ENCODE data around the gene CDC27.
"Not testable (repeated sequence)": the region's sequence is repeated elsewhere in the genome, so short reads cannot be mapped to it uniquely, and the experiment has no call there.

Gene CDC27

DNA sequence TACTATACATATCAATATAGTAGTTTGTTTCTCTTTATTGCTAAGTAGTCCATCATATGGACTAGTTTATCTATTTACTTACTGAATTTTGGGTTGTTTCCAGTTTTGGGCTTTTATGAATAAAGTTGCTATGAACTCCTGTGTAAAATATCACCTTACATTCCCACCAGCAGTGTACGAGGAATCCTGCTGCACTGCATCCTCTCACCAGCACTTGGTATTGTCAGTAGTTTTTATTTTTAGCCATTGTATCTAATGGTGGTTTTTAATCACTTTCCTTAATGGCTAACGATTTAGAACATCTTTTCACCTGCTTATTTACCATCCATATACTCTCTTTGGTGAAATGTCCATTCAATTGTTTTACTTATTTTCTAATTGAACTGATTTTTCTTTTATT lies 24.0 kb downstream of the CDC27 start:
- DNase-seq (ENCODE audit: low spot score) = no peak
- Histone ChIP-seq H3K27ac (no peak overlapping the region), H3K4me3 (no peak overlapping the region)
- TF ChIP-seq, protein P1, sequence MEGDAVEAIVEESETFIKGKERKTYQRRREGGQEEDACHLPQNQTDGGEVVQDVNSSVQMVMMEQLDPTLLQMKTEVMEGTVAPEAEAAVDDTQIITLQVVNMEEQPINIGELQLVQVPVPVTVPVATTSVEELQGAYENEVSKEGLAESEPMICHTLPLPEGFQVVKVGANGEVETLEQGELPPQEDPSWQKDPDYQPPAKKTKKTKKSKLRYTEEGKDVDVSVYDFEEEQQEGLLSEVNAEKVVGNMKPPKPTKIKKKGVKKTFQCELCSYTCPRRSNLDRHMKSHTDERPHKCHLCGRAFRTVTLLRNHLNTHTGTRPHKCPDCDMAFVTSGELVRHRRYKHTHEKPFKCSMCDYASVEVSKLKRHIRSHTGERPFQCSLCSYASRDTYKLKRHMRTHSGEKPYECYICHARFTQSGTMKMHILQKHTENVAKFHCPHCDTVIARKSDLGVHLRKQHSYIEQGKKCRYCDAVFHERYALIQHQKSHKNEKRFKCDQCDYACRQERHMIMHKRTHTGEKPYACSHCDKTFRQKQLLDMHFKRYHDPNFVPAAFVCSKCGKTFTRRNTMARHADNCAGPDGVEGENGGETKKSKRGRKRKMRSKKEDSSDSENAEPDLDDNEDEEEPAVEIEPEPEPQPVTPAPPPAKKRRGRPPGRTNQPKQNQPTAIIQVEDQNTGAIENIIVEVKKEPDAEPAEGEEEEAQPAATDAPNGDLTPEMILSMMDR (IDR thresholded peaks at IDR 0.05) = no peak

DNA sequence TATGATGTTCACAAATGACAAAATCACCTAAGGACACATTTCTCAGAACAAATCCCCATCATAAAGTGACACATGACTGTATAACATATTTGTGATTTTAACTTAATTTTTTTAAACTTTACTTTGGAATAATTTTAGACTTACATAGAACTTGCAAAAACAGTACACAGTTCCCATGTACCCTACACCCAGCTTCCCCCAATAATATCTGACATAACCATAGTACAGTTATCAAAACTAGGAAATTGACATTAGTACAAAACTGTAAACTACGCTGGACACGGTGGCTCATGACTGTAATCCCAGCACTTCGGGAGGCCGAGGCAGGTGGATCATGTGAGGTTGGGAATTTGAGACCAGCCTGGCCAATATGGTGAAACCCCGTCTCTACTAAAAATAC lies 24.8 kb downstream of the CDC27 start:
- TF ChIP-seq, protein P1 (IDR thresholded peaks at IDR 0.05) = no peak
- H3K4me3 ChIP-seq = no peak overlapping the region
- H3K27ac ChIP-seq = no peak overlapping the region
- DNase-seq (ENCODE audit: low spot score) = no peak

DNA sequence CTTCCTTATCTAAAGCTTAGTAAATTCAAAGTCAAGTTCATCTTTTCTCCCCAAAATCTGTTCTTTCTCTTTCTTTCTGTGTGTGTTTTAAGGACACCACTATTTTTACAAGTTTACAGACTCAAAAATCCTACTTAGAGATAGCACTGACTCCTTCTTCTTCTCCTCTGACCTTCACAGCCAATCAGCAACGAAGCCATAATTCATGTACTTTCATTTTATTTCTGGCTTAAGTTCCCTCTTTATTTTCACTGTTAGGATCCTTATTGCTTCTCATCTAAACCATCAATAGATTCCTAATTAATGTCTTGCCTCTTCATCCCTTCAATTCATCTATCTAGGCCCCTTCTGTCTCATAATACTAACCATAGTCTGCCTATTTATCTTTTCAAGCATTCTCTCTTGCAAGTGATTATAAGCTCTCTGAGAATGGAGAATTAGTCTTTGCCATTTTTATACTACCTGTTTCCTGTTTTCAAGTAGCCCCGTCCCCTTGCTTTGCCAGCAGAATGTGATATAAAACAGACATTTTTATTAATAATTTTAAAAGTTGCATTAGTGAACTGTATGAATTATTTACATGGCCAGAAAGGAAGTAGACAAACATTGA lies 27.0 kb downstream of the CDC27 start:
- TF ChIP-seq, protein P1 (IDR thresholded peaks at IDR 0.05) = no peak
- H3K4me3 ChIP-seq = no peak overlapping the region
- H3K27ac ChIP-seq = no peak overlapping the region
- no peak for DNase-seq (ENCODE audit: low spot score)

DNA sequence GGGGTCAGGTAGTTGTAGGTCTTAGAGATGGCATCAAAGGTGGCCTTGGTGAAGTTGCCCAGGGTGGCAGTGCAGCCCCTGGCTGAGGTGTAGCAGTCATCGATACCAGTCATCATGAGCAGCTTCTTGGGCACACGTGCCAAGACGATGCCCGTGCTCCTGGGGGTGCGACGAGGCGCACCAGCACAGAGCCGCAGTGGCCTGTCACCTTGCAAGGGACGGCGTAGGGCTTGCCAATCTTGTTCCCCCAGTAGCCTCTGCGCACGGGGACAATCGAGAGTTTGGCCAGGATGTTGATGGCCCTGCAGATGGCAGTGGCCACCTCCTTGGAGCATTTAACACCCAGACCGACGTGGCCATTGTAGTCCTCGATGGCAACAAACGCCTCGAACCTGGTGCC lies 29.8 kb downstream of the CDC27 start:
- no peak for DNase-seq (ENCODE audit: low spot score)
- Histone ChIP-seq H3K27ac (no peak overlapping the region), H3K4me3 (no peak overlapping the region)
- TF ChIP-seq, protein P1 (IDR thresholded peaks at IDR 0.05) = no peak

DNA sequence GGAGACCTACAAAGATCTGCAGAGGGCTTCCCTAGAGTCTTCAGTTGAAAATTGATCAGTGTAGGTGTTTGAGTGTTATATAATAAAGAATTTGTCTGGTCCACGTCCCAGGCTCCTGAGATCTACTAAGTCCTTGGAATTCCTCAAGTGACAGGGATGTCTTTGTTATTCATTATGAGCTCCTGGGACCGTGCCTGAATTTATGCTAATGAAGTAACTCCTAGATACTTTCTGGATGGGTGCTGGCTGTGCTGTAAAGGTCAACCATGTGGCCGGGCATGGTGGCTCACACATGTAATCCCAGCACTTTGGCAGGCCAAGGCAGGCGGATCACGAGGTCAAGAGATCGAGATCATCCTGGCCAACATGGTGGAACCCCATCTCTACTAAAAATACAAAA lies 43.7 kb downstream of the CDC27 start:
- TF ChIP-seq, protein P1 (IDR thresholded peaks at IDR 0.05) = no peak
- DNase-seq (ENCODE audit: low spot score) = no peak
- no peak overlapping the region for H3K4me3 ChIP-seq
- no peak overlapping the region for H3K27ac ChIP-seq

DNA sequence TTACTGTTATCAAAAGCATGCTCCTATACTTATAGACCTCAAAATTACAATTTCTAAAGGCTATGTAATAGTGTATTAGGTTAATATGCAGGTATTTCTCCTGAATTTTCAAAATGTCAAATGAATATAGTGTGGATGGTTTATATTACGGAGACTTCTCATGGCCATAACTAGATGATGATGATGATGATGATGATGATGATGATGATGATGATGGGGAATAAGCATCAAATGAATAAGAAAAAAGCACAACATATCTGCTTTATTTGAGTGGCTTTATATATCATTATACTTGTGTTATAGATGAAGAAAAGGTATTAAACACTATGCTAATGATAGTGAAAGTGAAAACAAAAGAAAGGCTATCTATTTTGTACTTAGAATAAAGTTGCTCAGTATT lies 53.9 kb downstream of the CDC27 start:
- Histone ChIP-seq H3K27ac (no peak overlapping the region), H3K4me3 (no peak overlapping the region)
- TF ChIP-seq, protein P1 (IDR thresholded peaks at IDR 0.05) = no peak
- DNase-seq (ENCODE audit: low spot score) = no peak

DNA sequence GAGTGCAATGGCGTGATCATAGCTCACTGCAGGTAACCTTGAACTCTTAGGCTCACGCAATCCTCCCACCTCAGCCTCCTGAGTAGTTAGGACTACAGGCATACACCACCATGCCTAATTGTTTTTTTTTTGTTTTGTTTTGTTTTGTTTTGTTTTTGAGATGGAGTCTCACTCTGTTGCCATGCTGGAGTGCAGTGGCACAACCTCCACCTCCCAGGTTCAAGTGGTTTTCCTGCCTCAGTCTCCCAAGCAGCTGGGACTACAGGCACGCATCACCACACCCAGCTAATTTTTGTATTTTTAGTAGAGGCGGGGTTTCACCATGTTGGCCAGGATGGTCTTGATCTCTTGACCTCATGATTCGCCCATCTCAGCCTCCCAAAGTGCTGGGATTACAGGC lies 54.7 kb downstream of the CDC27 start:
- DNase-seq (ENCODE audit: low spot score); H3K27ac ChIP-seq: not testable (repeated sequence)

DNA sequence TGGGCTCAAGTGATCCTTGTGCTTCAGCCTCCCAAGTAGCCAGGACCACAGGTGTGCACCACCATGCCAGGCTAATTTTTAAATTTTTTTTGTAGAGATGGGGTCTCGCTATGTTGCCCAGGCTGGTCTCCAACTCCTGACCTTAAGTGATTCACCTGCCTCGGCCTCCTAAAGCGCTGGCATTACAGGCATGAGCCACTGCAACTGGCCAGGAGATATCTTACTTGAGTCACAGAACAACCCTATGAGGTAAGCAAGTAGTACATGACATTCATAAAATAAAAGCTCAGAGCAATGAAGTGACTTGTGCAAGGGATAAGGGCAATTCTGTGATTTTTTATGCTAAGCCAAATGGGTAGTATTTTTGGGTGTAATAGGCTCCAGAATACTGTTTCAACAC lies 57.3 kb downstream of the CDC27 start:
- no peak overlapping the region for H3K27ac ChIP-seq
- no peak for DNase-seq (ENCODE audit: low spot score)
- TF ChIP-seq, protein P1 (IDR thresholded peaks at IDR 0.05) = no peak

More for the DNA sequence above, 54.7 kb downstream of the CDC27 start:
- H3K4me3 ChIP-seq = not testable (repeated sequence)

DNA sequence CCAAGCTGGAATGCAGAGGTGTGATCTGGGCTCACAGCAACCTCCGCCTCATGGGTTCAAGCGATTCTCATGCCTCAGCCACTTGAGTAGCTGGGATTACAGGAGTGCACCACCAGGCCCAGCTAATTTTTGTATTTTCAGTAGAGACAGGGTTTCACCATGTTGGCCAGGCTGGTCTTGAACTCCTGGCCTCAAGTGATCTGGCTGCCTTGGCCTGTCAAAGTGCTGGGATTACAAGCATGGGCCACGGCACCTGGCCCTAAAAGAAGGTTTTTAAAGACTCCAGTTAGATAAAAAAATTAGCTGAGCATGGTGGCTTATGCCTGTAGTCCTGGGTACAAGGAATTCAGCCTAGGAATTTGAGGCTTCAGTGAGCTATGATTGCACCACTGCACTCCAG lies 62.3 kb downstream of the CDC27 start:
- not testable (repeated sequence) for H3K4me3 ChIP-seq; H3K27ac ChIP-seq; DNase-seq (ENCODE audit: low spot score)

More for the DNA sequence above, 57.3 kb downstream of the CDC27 start:
- no peak overlapping the region for H3K4me3 ChIP-seq

DNA sequence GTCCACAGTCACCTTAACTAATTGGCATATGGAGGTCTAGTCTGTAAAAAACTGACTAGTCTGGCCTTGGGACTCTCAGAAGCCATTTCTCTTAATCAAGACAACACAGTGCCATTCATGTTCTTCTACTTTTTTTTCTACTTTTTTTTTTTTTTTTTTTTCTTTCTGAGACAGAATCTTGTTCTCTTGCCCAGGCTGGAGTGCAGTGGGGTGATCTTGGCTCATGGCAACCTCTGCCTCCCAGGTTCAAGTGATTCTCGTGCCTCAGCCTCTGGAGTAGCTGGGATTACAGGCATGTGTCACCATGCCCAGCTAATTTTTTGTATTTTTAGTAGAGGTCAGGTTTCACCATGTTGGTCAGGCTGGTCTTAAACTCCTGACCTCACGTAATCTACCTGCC lies 65.8 kb downstream of the CDC27 start:
- DNase-seq (ENCODE audit: low spot score); H3K27ac ChIP-seq; H3K4me3 ChIP-seq: not testable (repeated sequence)
